ENCODE measurements around the gene YRDC.
"Not testable (repeated sequence)": the region's sequence is repeated elsewhere in the genome, so short reads cannot be mapped to it uniquely, and the experiment has no call there.

GRCh38 chr1:37771440-37771839, 36.6 kb downstream of the YRDC start:
- TF ChIP-seq ZNF621 (tag by site-specific recombination; IDR thresholded peaks at IDR 0.05); ZNF768 (tag by site-specific recombination; IDR thresholded peaks at IDR 0.05); ZNF571 (tag by site-specific recombination; IDR thresholded peaks at IDR 0.05); IKZF3 (tag by site-specific recombination; IDR thresholded peaks at IDR 0.05); MEIS1 (CRISPR knock-in tag; IDR thresholded peaks at IDR 0.05; ENCODE audit: borderline replicate concordance); PRDM1 (tag by site-specific recombination; IDR thresholded peaks at IDR 0.05): not testable (repeated sequence)
- TF ChIP-seq, protein P1, sequence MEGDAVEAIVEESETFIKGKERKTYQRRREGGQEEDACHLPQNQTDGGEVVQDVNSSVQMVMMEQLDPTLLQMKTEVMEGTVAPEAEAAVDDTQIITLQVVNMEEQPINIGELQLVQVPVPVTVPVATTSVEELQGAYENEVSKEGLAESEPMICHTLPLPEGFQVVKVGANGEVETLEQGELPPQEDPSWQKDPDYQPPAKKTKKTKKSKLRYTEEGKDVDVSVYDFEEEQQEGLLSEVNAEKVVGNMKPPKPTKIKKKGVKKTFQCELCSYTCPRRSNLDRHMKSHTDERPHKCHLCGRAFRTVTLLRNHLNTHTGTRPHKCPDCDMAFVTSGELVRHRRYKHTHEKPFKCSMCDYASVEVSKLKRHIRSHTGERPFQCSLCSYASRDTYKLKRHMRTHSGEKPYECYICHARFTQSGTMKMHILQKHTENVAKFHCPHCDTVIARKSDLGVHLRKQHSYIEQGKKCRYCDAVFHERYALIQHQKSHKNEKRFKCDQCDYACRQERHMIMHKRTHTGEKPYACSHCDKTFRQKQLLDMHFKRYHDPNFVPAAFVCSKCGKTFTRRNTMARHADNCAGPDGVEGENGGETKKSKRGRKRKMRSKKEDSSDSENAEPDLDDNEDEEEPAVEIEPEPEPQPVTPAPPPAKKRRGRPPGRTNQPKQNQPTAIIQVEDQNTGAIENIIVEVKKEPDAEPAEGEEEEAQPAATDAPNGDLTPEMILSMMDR (tag by site-specific recombination; IDR thresholded peaks at IDR 0.05), result not testable (repeated sequence)
- TF ChIP-seq, protein P2, sequence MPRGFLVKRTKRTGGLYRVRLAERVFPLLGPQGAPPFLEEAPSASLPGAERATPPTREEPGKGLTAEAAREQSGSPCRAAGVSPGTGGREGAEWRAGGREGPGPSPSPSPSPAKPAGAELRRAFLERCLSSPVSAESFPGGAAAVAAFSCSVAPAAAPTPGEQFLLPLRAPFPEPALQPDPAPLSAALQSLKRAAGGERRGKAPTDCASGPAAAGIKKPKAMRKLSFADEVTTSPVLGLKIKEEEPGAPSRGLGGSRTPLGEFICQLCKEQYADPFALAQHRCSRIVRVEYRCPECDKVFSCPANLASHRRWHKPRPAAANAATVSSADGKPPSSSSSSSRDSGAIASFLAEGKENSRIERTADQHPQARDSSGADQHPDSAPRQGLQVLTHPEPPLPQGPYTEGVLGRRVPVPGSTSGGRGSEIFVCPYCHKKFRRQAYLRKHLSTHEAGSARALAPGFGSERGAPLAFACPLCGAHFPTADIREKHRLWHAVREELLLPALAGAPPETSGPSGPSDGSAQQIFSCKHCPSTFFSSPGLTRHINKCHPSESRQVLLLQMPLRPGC (tag by site-specific recombination; IDR thresholded peaks at IDR 0.05), result not testable (repeated sequence)
- TF ChIP-seq, protein P3, sequence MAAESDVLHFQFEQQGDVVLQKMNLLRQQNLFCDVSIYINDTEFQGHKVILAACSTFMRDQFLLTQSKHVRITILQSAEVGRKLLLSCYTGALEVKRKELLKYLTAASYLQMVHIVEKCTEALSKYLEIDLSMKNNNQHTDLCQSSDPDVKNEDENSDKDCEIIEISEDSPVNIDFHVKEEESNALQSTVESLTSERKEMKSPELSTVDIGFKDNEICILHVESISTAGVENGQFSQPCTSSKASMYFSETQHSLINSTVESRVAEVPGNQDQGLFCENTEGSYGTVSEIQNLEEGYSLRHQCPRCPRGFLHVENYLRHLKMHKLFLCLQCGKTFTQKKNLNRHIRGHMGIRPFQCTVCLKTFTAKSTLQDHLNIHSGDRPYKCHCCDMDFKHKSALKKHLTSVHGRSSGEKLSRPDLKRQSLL (tag by site-specific recombination; IDR thresholded peaks at IDR 0.05), result not testable (repeated sequence)

Measured in HEK293 (cell line).